CD4-positive, alpha-beta T cell treated with Interleukin-17A for 4 hours (primary cell): ENCODE measurements around the gene FAM107A.
A peak's percentile ranks its signal among the peaks of the same experiment; 100 is the strongest.

Source experiments
- DNase-seq: peaks from one replicate; pipeline ENCODE4 v3.0.0-alpha.2; 2020; ENCODE audit warnings: mixed read lengths

FAM107A gene

DNA sequence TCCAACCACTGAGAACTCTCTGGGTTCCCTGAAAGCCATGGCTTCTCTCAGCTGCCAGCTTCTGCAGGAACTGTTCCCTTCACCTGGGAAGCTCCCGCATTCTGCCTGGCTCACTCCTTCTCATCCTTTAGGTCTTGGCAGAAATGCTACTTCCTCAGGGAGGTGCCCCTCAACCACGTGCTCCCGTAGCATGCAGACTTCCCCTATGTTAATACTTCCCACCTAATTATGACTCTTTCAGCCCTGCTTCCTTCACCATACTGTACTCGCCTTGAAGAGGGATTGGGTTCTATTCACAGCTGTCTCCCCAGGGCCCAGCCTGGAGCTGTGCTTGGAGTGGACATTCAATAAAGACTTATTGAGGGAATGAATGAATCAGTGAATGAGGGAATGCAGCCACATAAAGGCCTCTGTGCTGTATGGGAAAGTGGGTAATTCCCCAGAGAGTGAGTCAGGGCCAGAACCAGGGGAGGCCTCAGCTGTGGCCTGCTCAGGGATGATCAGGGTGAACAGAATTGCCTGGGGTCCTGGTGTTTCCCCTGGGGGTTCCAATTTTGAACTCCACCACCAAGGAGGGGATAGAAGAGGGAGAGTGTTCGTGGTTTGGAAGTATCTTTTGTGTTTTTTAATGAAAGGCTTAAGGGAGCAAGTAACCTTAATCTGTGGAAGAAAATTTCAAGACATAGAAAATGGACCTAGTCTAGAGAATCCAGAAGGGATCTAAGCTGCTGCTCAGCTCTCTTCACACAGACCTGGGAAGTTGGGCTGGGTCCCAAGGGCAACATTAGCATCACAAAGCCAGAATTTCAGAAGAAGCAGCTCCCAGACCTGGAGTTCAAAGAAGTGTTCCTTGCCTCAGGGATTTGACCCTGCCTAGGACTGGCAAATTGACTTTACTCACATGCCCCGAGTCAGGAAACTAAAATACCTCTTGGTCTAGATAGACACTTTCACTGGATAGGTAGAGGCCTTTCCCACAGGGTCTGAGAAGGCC, 14.6 kb upstream of the FAM107A start:
- no peak for DNase-seq

- no peak for DNase-seq
Measured at GRCh38 chr3:58588030-58588614, 10.9 kb upstream of the FAM107A start.

- no peak for DNase-seq
Measured at GRCh38 chr3:58586776-58587192, 9.6 kb upstream of the FAM107A start.

DNA sequence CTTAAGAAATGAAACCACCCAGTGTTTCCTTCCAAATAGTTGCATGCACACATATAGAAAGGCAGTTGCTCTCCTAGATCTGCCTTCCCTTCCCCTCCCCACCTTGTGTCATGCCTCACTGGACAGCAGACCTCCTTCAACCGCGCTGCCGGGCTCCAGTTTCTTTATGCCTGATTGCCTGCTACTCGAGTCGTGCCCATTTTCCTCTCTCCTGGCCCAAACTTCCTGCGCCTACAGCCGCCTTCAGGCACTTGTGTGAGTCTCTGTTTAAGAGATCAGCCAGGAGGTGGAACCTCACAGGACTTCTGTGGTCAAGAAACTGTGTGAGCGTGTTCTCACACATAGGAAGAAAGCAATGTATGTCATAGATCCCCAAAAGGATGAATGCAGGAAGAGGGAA, 8.8 kb upstream of the FAM107A start:
- no peak for DNase-seq

GRCh38 chr3:58585005-58585786, 8.0 kb upstream of the FAM107A start:
- DNase-seq, result peak; percentile 46

DNA sequence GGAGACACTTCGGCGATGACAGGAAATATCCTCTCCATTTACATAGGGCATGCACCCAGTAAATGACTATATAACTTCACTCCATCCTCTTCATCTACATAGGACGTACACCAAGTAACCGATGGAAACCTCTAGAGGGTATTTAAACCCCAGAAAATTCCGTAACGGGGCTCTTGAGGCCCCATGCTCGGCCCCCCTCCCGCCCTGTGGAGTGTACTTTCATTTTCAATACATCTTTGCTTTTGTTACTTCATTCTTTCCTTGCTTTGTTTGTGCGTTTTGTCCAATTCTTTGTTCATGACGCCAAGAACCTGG, 7.5 kb upstream of the FAM107A start:
- no peak for DNase-seq

- DNase-seq, result no peak
Measured at GRCh38 chr3:58581328-58582091, 4.3 kb upstream of the FAM107A start.

DNA sequence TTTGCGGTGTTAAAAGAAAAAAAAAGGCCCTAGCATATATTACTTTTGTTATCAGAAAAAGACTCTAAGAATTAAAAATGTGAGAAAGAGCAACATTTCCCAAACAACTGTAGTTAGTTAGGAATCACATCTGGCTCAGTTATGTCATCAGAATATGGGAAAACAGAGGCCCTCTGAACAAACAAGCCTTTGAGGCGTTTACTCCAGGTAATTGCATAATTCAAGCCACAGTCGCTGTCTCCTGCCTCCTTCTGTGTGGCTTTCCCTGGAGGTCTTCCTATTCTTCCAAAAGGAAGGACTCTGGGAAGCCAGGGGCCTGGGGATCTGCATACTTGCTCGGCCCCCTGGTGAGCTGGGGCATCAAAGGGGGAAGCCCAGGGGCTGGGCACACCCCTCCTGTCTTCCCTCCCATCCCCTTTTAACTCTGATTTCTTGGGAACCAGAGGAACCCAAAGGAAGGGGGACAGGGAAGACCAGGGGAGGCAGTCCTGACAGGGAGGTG, 3.7 kb upstream of the FAM107A start:
- no peak for DNase-seq

- no peak for DNase-seq
Measured at GRCh38 chr3:58578873-58579272, 1.7 kb upstream of the FAM107A start.

DNA sequence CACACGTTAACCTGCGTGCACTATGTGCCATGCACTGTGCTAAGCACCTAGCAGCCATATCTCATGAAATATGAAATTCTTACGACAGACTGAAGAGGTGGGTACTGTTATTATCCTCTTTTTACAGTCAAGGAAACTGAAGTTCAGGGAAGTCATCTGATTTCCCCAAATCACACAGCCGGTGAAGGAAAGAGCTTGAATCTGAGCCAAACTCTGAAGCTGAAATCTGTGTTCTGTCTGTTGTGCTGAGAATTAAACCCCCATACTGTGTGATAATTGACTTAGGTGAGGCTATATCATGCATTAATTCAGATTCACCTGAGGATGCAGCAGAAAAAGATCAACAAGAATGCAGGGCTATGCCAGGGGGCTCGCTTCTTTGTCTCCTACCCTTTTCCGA, 475 bp downstream of the FAM107A start:
- no peak for DNase-seq

DNA sequence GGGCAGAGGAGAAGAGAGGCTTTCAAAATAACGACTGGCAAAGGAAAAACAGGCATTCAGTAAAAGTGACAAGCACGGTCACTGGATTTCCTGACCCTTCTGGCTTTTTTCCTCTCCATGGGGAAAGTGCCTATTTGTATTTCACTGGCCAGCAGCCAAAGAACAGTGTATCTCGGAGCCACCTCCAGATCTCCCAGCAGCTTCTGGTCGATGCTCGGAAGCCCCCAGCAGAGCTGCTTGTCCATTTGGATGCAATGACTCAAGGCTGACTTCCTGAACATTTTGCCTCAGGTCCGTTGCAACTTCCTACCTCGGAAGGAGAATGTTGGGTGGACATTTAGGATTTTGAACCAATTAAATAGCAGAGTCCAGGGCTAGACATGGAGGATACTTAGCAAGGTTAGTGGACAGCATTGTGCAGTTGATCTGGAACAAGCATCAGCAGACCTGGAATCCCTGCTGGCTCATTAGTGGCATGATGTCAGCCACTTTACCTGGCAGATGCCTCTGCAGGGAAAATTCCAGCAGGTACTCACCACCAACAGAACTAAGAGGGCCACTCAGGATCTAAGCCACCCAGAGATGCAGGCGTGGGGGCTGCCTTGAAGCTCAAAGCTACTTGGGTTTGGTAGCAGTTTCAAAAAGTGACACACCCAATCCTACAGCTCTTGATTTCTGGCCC, 1.1 kb downstream of the FAM107A start:
- DNase-seq, result no peak

GRCh38 chr3:58574682-58575081, 2.5 kb downstream of the FAM107A start:
- no peak for DNase-seq

DNA sequence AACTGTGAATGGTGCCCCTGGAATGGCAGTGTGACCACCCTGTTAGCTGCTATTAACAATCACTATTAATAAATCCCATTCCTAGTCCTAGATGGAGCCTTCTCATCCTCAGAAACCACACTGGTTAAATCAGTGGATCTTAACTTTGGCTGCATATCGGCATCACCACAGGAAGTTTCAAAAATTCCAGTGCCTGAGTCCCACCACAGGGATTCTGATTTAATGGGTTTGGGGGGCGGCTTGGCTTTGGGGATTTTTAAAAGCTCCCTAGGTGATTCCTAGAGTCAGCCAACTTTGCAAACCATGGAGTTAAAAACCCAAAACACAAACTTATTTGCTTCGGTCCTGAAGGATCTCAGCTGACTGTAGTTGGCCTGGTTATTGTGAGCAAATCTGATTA, 3.1 kb downstream of the FAM107A start:
- no peak for DNase-seq

DNA sequence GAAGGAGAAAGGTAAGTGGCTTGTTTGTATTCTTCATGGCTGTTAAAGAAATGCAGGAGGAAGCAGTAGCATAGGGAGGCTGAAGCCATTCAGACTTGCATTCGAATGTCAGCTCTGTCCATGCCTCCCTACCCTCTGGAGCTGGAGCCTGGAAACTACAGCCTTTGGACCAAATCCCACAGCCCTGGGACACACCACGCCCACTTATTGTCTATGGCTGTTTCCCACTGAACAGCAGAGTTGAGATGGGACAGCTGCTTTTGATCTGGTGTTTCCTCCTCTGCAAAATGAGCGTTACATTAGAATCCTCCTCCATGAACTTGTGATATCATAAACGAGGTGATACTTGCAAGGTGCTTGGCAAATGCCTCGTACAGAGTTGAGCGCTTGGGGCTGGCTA, 3.6 kb downstream of the FAM107A start:
- no peak for DNase-seq

- DNase-seq, result no peak
Measured at GRCh38 chr3:58572634-58573230, 4.5 kb downstream of the FAM107A start.

DNA sequence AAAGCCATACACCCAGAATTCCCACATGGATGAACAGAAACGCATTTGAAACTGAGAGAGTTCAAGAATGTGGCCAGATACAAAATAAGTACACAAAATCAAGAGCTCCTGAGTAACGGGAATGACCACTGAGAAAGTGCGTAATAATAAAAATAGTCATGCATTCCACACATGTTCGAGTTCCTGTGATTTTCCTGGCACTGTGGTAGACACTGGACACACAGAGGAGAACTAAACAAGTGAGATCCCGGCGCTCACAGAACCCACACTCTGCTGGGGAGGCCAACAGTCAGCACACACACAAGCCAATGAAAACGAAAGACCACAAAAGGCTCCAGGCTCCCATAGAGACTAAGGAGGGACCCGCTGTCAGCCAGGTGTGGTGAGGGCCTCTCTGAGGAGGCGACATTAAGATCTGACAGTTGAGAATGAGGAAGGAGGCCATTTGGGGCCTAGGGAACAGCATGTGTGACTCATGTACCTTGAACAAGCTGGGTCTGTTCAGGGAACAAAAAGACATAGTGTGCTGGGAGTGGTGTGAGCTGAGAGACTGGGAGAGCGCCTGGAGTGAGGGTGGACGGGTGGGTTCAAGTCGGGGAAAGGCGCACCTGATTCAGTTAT, 5.1 kb downstream of the FAM107A start:
- DNase-seq, result no peak

DNA sequence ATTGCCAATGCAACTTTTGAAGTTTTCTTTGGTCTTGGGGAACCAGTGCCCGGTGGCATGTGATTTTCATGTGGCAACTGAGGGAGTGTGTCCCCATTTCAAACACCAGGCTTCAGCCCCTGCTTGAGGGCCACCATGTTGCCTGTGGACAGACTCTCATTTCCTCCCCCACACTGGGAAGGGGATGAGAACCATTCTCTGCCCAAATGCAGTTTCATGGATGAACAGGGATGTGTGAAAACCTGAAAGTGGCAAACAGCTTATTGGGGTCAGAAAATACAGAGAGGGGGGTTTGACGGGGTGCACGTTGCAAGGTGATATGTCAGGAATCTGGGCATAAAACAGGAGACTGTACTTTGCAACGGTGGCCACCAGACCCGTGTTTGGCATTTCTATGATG, 6.3 kb downstream of the FAM107A start:
- DNase-seq, result no peak

- DNase-seq, result no peak
Measured at GRCh38 chr3:58569287-58570001, 7.7 kb downstream of the FAM107A start.

GRCh38 chr3:58568572-58569286, 8.5 kb downstream of the FAM107A start:
- DNase-seq, result peak; percentile 75

DNA sequence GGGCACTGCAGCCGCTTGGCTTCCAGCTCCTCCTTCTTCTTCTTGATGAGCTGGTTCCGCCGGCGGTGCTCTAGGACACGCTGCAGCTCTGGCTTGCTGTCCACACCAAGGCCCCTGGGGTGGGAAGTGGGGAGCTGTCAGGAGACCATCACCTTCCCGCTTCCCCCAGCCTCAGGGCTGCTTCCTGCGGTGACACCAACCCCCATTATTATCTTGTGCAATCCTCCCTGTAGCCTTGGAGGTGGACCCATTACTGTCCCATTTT, 10.0 kb downstream of the FAM107A start:
- DNase-seq, result no peak
